HG03558 (cell line): Measurements from ENCODE around the gene BTG4.

Experiments used
- ATAC-seq: cut with Tn5 transposase; IDR thresholded peaks from one replicate; pipeline ENCODE4 v1.9.1; 2021; ENCODE audit warnings: moderate number of reproducible peaks; ENCODE audit not compliant: unreplicated experiment; ENCODE audit errors: extremely low read depth

BTG4 gene

GRCh38 chr11:111512296-111513239 is at the start of gene BTG4:
Gene BTG4, minus strand, starts transcription at chr11:111512386. Its CDS starts 13,610 bp downstream, at chr11:111498776.
- ATAC-seq, result no peak

GRCh38 chr11:111561791-111562325 is 49.7 kb upstream of the BTG4 start:
- ATAC-seq, result no peak

GRCh38 chr11:111561306-111561705 is 49.1 kb upstream of the BTG4 start:
- no peak for ATAC-seq

GRCh38 chr11:111560800-111561199 is 48.6 kb upstream of the BTG4 start:
- no peak for ATAC-seq

GRCh38 chr11:111559800-111560464 is 47.7 kb upstream of the BTG4 start:
- no peak for ATAC-seq

GRCh38 chr11:111557425-111558111 is 45.4 kb upstream of the BTG4 start:
- no peak for ATAC-seq

- ATAC-seq, result no peak
Observed at GRCh38 chr11:111555255-111555654, 43.1 kb upstream of the BTG4 start.

- ATAC-seq, result no peak
Observed at GRCh38 chr11:111554532-111554931, 42.3 kb upstream of the BTG4 start.

GRCh38 chr11:111550258-111550657 is 38.1 kb upstream of the BTG4 start:
- no peak for ATAC-seq

GRCh38 chr11:111549869-111550203 is 37.6 kb upstream of the BTG4 start:
- no peak for ATAC-seq

- ATAC-seq, result no peak
Observed at GRCh38 chr11:111549196-111549868, 37.1 kb upstream of the BTG4 start.

- ATAC-seq, result no peak
Observed at GRCh38 chr11:111548525-111548924, 36.3 kb upstream of the BTG4 start.

GRCh38 chr11:111542606-111543275 is 30.6 kb upstream of the BTG4 start:
- no peak for ATAC-seq

- no peak for ATAC-seq
Observed at GRCh38 chr11:111541254-111542061, 29.3 kb upstream of the BTG4 start.

GRCh38 chr11:111540937-111541253 is 28.7 kb upstream of the BTG4 start:
- no peak for ATAC-seq

- ATAC-seq, result no peak
Observed at GRCh38 chr11:111540114-111540936, 28.1 kb upstream of the BTG4 start, which contains the start of gene LAYN. Gene LAYN, plus strand, starts transcription at chr11:111540720. Its CDS starts 124 bp downstream, at chr11:111540844.

GRCh38 chr11:111539426-111540113 is 27.4 kb upstream of the BTG4 start:
- ATAC-seq, result no peak
